ENCODE data around the gene ZNF598.
A peak's percentile ranks its signal among the peaks of the same experiment; 100 is the strongest.

- TF ChIP-seq CTCF (conservative IDR thresholded peaks at IDR 0.05; ENCODE audit: low read depth, low read length) (peak; percentile 71), EZH2 (IDR thresholded peaks at IDR 0.05; ENCODE audit: borderline replicate concordance, low read depth, low read length, poor library complexity, severe bottlenecking) (no peak)
Measured at GRCh38 chr16:2005646-2006045, 4.0 kb downstream of the ZNF598 start.
